WERI-Rb-1 (cell line): Measurements from ENCODE around the gene MS4A15.

Experiments
- DNase-seq: peaks from one replicate; pipeline ENCODE4 v3.0.0-alpha.2; 2020
- H3K27ac ChIP-seq: fragments of 250-450 bp; sonication (Bioruptor Pico); 2 replicates; pipeline ENCODE4 v1.5.1; 2020; ENCODE audit warnings: mild to moderate bottlenecking, moderate library complexity
- H3K27me3 ChIP-seq: fragments of 250-450 bp; sonication (Bioruptor Pico); 2 replicates; pipeline ENCODE4 v1.5.1; 2021; ENCODE audit warnings: mild to moderate bottlenecking, low read depth, moderate library complexity; ENCODE audit not compliant: insufficient read depth, severe bottlenecking
- H3K36me3 ChIP-seq: fragments of 250-450 bp; sonication (Bioruptor Pico); 2 replicates; pipeline ENCODE4 v1.5.1; 2020; ENCODE audit warnings: mild to moderate bottlenecking, moderate library complexity
- H3K4me3 ChIP-seq: 2 replicates; pipeline ENCODE4 v1.5.1; 2011; ENCODE audit warnings: low read depth, mild to moderate bottlenecking, control low read depth, low read length
- H3K9me3 ChIP-seq: fragments of 250-450 bp; sonication (Bioruptor Pico); 2 replicates; pipeline ENCODE4 v1.5.1; 2021; ENCODE audit warnings: mild to moderate bottlenecking, moderate library complexity; ENCODE audit not compliant: severe bottlenecking
- CTCF ChIP-seq: IDR thresholded peaks from 2 replicates; pipeline ENCODE4 v1.5.1; 2011; ENCODE audit warnings: low read depth, mild to moderate bottlenecking, control low read depth, inconsistent platforms, low read length

Gene MS4A15

GRCh38 chr11:60795291-60795690, 38.6 kb downstream of the MS4A15 start:
- H3K9me3 ChIP-seq: peaks cover 23% of the 10 kb centered on the region
- H3K27ac ChIP-seq: no peak overlapping the region
- no peak for TF ChIP-seq CTCF
- H3K4me3 ChIP-seq: no peak overlapping the region
- no peak for DNase-seq
- H3K36me3 ChIP-seq: no peaks in the 10 kb centered on the region
- no peaks in the 10 kb centered on the region for H3K27me3 ChIP-seq

- Histone ChIP-seq H3K9me3 (peaks cover 10% of the 10 kb centered on the region), H3K4me3 (no peak overlapping the region), H3K36me3 (no peaks in the 10 kb centered on the region), H3K27ac (no peak overlapping the region), H3K27me3 (no peaks in the 10 kb centered on the region)
- no peak for TF ChIP-seq CTCF
- no peak for DNase-seq
These were observed 41.4 kb downstream of the MS4A15 start for GRCh38 chr11:60797846-60798630.

GRCh38 chr11:60798631-60799030, 42.0 kb downstream of the MS4A15 start:
- no peak for DNase-seq
- H3K9me3 ChIP-seq: peaks cover 10% of the 10 kb centered on the region
- no peak for TF ChIP-seq CTCF
- no peak overlapping the region for H3K4me3 ChIP-seq
- no peak overlapping the region for H3K27ac ChIP-seq
- H3K36me3 ChIP-seq: no peaks in the 10 kb centered on the region
- H3K27me3 ChIP-seq: no peaks in the 10 kb centered on the region

GRCh38 chr11:60801194-60801593, 44.5 kb downstream of the MS4A15 start:
- Histone ChIP-seq H3K36me3 (no peaks in the 10 kb centered on the region), H3K27ac (no peak overlapping the region), H3K4me3 (no peak overlapping the region), H3K27me3 (no peaks in the 10 kb centered on the region), H3K9me3 (peaks cover 10% of the 10 kb centered on the region)
- no peak for DNase-seq
- no peak for TF ChIP-seq CTCF

- no peaks in the 10 kb centered on the region for H3K36me3 ChIP-seq
- no peak for TF ChIP-seq CTCF
- no peak overlapping the region for H3K4me3 ChIP-seq
- H3K9me3 ChIP-seq: no peaks in the 10 kb centered on the region
- no peak for DNase-seq
- no peaks in the 10 kb centered on the region for H3K27me3 ChIP-seq
- H3K27ac ChIP-seq: no peak overlapping the region
These were observed 46.7 kb downstream of the MS4A15 start for GRCh38 chr11:60803273-60803936.
